Heart left ventricle (tissue), 13 donors: ENCODE measurements around the gene KCNQ1.

Experiments
- CTCF ChIP-seq, 12 donors: fragments of 200-600 bp; sonication (generic) in 4 of 12; IDR thresholded peaks; one replicate each; pipeline versions ENCODE4 v1.5.0 to v1.8.0; 2018 to 2022; ENCODE audit warnings: antibody characterized with exemption in 12 of 12, mild to moderate bottlenecking in 5 of 12
- POLR2A ChIP-seq, 2 donors: fragments of 450-650 bp; IDR thresholded peaks; one replicate each; pipeline ENCODE4 v1.6.1; 2017; ENCODE audit warnings: antibody characterized with exemption in 2 of 2, mild to moderate bottlenecking in 2 of 2, moderate library complexity in 2 of 2
- donor health status: ischemic (EF 13 %, LVEDD 7.1; RV severe dilation, severe dysfunction).
- donor health status: DM: no; HTN: yes; CAD: no.
- donor health status: DM: no; HTN: no; CAD: no.
- donor health status: ischemic (EF 25% LVEDD 6.9; RV normal size, moderate dysfunction).
- donor health status: ischemic (EF 25% LVEDD 5.7; RV mildly dilated, moderate dysfunction).
- donor health status: ischemic (EF 35%, LVEDD 5.7; RV mildly dilated, moderate dysfunction).
- donor health status: nonischemic (EF 11% LVEDD 7.7; RV severe dilation, severe dysfunction).
- donor health status: DM: yes; HTN: yes; CAD: no.
- donor health status: PGD.
- donor health status: ischemic (EF 29% LVEDD 5.4; RV normal size, mild dysfunction).
- donor health status: nonischemic (EF 23%, LVEDD 6.1; RV moderate dilation, normal function).

- TF ChIP-seq CTCF (IDR thresholded peaks at IDR 0.05) (no peak), POLR2A (IDR thresholded peaks at IDR 0.05) (no peak)
Observed at GRCh38 chr11:2686360-2687222, 241.8 kb downstream of the KCNQ1 start.
